ENCODE data around the gene ZNF618.

ZNF618 gene

DNA sequence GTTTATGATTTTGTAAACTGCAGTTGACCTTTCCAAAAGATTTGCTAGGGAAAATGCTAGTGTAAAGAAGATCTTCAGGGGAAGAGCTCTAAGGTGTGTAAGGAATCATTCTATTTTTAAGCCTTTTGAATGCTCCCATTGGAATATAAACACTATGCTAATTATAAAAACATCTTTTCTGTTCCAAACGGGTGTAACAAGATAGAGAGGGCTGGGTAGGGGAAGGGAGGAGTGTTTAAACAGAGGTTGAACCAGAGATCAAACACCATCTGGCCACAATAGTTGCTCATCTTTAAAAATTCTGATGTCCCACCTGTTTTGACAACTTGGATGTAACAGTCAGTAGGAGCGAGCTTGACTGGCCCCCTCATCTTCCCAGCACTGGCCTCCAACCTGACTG, 38.4 kb downstream of the ZNF618 start:
- no peak for DNase-seq

DNA sequence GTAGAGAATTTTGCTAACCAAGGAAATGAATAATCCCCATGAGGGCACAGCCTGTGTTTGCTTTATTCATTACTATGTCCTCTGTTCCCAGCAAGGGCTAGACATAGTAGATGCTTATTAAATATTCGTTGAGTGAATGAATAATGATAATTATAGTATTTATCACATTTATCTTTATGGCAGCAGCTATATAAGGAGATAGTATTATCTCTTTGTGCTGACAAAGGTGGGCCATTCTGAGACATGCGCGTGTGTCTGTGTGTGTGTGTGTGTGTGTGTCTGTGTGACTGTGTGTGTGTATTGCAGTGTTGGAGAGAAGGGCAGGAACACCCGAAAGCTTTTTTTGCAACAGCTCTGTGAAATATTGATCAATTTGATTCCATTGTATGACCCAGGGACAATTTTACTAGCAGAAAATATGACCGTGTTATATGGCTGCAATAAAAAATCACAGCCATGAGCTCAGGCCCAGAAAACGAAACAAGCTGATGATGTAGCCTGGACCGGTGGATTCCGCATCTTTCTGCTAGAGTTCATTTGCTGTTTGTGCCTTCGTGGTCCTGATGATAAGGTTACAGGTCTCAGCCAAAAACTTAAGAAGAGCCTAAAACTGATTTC, 39.8 kb downstream of the ZNF618 start:
- no peak for DNase-seq

DNA sequence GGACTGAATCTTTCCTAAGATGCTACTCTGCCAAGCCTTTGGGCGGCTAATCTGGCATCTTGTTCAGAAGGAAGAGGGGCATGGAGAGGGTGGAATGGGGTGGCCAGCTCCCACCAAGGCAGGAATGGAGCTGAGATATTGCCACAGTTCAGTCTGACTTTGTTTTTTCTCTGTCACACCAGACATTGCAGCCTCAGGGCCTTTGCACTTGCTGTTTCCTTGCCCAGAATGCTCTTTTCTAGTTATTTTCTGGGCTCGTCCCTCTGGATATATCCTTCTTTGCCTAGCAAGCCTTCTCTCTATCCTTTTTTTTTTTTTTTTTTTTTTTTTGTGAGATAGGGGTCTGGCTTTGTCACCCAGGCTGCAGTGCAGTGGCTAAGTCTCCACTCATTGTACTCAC, 40.8 kb downstream of the ZNF618 start:
- no peak for DNase-seq

DNA sequence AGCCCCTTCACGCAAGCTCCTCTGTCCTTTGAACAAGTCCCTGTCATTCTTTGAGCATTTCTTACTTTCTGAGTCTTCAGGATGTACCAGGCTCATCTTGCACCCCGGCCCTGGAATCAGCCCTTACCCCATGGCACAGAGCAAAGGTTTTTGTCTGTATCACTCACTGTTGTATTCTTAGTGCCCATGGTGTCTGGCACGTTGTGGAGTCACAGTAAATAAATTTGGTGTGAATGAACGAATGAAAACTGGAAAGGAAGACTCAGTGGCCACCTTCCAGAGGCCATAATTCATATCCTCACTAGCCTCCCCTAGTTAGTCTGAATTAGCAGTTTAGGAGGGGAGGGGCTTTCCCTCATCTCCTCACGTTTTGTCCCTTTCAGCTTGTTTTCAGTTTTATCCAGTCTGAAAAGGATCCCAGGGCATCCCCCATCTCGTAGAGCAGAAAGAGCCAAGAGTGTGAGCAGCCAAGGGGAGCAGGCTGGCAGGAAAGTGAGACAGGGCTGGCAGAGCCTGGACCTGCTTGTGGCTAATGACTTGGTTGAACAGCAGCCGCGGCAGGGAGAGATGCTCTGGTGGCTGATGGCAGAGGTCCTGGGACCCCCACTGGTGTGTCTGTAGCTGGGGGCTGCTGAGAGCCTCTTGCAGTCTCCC, 42.7 kb downstream of the ZNF618 start:
- DNase-seq = no peak

DNA sequence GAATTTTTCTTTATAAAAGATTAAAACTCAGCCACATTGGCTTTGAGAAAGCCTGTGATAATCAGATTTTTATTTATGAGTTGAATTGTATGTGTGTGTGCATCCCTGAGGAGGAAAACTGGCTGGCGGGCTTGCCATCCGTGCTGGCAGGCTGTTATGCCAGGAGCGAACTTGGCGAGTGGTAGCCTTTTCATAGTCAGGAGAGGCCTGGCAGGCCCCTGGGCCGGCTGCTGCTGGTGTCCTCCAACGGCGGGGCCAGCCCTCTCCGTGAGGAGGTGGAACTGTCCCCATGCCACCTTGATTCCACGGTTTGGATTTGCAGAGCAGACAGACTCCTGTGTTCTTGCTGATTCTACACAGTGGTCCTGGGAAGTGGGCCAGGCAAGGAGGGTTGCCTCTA, 43.3 kb downstream of the ZNF618 start:
- no peak for DNase-seq

DNA sequence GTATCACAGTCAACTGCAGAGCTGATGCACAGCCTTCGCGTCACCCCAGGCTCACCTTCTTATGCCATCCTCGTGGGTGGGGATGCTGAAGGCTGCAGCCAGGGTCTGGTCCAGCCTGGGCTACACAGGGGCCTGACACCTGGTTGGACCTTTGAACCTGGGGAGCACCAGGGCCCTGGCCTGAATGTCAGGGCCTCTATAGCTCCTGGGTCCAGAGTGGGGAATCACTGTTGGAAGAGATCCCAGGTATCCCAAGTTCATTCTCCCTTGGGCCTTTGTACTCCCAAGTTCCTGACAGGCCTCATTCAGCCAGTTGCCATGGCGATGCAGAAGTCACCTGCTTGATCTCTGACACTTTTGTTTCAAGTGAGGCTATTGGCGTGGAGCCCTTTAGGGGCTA, 43.8 kb downstream of the ZNF618 start:
- no peak for DNase-seq

DNA sequence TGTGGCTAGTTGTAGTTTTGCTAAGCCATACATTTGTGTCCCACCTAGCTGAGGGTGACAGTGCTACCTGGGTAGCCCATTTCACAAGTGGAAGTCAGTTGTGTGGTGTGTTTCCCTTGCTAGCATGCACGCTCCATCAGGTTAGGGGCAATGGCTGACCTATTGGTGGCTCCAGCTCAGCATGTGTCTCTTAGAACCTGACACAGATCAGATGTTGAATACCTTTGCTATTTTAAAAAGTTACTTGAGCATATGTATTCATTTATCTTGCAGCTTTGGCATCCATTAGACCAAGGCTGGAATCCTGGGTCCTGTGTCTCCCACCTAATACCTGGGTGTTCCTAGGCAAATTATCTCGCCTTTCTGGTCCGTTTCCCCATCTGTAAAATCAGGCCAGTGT, 44.8 kb downstream of the ZNF618 start:
- no peak for DNase-seq

DNA sequence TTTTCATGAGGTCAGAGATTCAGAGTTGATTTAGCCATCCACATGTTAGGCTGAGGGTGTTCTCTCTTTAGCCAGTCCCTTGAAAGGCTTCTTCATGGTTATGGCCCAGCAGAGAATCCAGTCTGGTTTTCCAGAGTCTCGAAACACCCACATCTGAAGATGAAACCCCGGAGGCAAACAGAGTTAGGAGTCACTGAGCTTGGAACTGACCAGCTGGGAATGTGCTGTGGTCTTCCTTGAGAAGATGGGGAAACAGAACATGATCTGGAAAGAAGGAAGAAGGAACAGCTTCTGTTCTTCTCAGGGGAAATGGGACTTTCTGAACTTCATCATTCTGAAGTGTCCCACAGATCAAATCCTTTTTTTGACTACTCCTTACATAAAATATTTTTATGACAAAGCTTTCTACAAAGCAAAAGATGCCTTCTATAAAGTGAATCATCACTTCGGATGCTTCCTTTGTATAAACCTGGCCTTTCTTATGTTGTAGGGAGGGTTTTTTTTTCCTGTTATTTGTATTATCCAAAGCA, 45.4 kb downstream of the ZNF618 start:
- no peak for DNase-seq

DNA sequence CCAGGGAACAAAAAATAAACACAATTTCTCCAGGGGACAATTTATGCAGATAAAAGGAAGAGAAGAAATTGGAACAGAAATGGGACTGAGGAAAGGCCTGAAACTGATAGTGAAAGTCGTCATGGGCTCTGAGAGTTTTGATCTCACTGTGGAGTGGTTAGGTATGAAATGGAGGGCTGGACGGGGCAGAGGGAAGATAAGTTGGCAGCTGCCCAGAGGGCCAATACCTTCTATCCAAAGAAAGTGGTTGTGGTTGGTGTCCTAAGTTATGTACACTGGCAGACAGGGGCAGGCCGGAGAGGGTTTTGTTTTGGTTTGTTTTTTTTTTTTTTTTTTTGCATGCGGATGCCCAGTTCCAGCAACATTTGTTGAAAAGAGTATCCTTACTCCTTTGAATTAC, 46.1 kb downstream of the ZNF618 start:
- DNase-seq = no peak

DNA sequence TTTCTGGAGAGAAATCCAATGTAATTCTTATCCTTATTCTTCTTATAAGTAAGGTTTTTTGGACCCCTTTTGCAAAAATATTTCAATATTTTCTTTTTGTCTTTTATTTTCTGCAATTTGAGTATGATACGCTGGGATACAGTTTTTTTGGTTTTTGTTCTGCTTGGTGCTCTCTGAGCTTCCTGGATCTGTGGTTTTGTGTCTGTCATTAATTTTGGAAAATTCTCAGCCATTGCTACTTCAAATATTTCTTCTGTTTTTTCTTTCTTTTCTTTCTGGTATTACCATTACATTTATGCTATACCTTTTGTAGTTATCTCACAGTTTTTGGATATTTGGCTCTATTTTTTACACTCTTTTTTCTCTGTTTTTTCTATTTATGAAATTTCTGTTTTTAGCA, 50.1 kb downstream of the ZNF618 start:
- DNase-seq = no peak

DNA sequence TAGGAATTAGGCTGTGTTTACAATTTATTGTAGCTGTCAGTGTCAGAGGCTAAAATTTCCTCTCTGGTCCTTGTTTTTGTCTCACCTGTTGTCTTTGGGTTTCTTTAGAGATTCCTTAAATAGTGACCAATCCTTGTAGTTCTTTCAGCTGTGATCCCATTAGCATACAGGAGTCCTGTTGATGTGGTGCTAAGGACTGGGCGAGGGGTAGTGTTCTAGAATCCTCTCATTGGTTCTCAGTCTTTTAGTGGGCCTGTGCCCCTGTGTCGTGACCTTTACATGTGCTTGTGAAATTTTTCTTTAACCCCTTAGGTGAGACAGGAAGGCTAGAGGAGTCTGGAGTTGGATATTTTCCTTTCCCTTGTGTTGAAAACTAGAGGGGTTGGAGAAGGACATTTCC, 51.2 kb downstream of the ZNF618 start:
- no peak for DNase-seq

DNA sequence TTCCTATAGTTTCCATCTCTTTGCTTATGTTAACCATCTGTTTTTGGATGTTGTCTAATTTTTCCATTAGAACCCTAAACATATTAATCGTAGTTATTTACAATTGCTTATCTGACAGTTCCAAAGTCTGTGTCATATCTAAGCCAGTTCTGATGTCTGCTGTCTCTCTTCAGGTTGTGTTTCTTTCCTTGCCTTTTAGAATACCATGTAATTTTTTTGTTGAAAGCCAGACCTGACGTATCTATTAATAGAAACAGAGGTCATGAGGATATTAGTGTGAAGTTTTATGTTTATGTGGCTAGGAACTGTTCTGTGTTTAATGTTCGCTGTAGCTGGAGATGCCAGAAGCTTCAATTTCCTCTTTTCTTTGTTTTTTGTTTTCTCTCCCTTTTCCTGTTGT, 52.2 kb downstream of the ZNF618 start:
- no peak for DNase-seq

DNA sequence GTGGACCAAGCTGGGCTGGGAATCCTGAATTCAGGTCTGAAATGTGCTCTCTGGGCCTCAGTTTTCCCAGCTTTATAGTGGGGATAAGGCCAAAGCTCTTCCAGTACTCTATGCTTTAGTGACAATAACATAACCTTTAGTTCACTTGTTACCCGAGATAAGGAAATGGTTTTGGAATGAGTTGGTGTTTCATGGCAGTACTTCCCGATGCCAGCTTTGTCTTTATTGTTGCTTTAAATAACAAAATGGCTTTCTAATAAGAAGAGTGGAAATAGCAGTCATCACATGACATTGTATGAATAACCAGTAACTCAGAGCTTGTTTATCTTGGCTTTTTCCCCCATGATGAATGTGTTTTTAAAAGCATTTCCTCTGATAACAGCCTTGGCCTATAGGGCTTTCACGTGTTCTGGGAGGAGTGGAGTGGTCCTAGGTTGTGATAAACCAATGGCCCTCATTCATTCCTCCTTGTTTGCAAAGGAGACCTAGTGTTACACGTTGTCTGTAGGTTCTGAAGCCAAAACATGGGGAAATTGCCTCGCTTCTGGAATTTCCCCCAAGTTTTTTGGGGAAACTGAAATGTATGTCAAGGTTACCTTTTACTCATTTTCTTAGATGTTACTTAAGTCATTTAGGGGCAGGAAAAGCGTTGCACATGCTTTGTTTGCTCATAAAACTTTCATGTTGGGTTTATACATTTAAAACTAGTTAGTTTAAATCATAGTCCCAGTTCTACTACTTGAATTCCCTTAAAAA, 53.7 kb downstream of the ZNF618 start:
- no peak for DNase-seq

DNA sequence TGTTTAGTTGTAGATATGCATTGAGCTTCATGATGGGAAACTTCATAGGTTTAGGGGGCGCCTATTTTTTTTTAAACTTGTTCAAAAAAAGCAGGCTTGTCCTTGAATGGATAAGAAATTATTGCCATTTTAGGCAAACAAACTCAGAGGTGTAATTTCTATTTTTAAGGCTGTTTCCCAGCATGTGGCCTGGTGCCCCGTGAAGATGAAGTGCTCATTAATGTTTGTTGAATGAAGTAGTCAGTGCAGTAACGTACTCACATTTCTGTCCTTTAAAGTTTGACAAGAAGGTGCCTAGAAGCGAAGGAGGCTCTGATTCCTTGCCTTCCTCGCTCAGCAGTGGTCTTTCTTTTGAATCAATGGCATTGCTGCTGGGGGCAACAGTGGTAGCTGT, 54.3 kb downstream of the ZNF618 start:
- DNase-seq = no peak

DNA sequence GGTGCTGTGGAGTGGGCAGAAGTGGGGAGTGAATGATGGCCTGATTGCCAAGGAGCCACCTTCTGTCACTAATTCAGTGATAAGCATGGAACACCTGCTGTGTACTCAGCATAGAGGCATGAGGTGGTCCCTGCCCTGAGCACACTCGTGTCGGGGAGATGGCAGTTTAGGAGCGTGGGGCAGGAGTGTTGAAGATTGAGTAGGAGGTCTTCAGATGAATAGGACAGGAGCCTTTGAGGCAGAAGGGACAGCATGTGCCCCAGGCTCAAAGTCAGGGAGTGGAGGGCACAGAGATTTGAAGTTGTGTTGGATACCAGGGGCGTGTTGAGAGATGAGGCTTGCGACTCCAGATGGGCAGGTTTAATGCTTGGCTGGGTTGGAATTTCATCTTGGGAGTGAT, 55.0 kb downstream of the ZNF618 start:
- no peak for DNase-seq

DNA sequence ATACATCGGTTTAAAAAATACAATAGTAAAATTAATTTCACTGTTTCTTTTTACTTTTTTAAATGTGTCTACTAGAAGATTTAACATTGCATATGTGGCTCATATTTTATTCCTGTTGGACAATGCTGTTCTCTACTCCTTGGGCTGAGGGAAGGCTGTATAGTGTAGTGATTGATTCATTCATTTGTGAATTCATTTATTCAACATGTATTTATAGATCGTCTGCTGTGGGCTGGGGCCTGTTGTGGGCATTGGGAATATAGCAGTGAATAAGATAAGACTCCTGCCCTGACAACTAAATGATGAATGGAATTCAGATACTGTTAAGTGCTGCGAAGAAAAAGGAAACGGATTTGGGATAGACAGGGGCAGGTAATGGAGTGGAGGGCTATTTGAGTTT, 55.7 kb downstream of the ZNF618 start:
- DNase-seq = no peak

DNA sequence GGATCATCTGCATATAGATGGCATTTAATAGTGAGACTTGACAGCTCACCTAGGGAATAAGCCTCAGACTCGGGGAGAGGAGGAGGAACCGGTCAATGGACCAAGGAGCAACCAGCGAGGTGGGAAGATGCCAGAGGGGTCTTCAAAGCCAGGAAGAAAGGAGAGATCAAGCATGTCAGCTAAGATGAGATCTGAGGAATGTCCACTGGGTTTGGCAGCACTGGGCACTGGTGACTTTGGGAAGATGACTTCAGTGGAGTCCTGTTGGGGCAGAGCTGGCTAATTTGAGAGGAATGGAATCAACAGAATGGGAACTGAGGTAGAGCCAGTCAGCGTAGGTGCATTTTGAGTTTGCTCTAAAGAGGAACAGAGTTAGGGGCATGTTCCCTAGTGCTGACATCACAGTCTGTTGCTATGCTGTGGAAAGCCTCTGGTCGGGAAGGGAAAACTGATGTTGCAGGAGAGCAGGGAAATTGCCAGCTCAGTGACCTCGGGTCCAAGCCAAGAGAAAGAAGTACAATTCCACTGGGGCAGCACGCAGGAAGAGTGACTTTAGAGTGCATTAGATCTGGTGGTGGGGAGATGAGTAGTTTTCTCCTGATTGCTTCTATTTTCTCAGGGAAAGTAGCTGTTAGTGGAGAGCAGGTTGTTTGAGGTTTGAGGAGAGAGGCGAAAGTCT, 56.9 kb downstream of the ZNF618 start:
- DNase-seq = no peak

DNA sequence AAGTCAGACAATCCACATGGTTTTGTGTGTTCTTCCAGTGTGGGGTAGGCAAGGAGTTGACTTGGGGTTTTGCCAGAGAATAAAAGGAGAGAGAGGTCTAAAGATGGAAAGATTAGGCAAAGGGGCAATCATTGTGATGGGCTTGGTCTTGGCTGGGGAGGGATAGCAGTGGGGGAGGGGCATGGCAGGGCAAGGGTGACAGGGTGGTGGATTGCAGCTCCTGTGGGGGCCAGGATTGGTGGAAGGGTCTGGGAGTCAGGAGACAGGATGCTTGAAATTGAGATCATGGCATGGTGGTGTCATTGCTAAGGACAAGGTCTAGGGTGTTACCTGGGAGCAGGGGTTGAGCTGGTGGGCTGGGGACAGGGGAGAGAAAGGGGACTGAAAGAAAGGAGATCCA, 57.6 kb downstream of the ZNF618 start:
- DNase-seq = no peak

DNA sequence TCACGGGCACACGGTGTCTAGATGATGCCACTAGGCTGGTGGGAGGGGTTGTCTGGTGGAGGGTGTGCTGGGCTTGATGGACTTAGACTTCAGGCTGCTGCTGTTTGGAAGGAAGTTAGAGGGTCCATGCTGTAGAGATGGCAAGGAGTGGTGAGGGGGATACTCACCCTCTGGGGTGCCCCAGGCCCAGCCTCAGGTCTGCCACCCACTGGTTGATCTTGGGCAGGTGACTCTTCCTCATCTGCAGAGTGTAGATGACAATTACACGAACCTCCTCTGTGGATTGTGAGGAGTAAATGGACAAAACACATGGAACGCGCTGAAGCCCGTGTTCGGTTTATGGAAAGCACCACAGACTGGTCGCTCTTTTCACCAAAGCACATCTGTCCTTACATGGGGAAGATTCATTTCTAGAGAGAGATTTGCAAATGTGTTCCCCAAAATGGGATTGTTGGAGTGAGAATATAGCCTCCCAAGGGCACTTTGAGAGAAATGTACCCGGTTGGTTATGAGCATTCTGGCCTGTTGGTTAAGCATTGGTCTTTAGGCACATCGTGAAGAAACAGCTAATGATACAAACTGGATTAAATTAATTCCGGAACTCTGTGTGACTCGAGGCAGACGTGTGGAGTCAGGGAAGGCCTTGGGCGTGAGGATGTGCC, 58.2 kb downstream of the ZNF618 start:
- DNase-seq = no peak

DNA sequence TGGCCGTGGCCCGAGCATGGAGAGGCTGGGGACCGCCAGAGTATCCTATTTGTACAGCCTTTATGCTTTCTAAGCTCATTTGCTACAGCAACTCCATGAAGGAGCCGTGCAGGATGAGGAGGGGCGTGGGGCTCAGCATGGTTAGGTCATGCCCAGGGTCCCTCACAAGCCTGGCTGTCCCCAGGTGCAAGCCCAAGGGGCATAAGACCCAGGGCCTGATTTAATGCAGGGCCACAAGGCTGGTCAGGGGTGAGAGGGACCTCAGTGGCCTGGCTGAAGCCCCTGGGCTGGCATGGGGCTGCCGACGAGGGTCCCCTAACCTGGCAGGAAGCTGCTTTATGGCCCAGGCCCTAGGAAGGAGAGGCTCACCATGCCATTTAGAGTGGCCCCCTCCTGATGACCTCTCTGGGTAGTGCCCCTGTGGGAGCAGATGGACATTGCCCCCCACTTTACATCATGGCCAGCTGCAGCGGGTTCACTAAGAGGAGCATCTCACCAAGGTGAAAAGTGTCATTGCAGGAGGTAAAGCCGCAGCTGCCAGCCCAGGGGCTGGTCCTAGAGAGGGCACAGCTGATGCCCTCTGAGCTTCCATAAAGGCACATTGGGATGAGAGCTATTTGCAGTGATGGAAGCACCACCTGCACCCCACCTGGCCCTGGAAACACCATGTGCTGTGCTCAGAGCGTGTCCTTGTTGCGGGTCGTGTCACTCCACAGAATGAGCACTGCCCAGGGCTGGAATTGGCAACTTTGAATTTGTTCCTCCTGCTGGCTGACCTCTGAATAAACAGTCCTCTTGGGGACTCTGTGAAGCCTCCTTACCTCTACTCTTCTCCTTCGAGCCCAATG, 58.9 kb downstream of the ZNF618 start:
- DNase-seq = no peak

DNA sequence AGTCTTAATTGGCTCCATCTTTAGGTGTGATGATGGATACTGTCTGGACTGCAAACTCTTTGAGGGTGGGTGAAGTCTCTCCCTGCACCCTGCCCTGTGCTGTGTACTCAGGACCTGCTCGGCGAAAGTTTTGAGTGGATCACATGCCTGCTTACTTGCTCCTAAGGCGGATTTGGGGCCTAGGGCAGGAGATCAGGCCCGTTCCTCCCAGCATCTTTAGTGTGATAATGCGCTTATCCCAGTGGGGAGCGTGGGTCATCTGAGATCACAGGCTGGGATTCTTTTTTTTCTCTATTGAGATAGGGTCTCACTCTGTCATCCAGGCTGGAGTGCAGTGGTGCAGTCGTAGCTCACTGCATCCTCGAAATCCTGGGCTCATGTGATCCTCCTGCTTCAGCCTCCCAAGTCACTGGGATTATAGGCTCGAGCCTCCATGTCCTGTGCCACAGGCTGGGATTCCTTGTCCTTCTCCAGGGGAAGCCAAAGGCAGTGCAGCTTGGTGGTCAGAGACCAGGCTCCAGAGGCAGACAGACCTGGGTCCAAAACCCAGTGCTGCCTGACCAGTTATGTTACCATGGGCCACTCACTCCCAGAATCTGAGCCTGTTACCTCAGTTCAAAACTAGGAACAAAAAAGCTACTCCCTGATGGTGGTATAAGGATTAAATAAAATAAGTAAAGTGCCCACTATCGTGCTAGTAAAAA, 59.7 kb downstream of the ZNF618 start:
- DNase-seq = no peak
